ENCODE results near the gene GRIK5.

DNA sequence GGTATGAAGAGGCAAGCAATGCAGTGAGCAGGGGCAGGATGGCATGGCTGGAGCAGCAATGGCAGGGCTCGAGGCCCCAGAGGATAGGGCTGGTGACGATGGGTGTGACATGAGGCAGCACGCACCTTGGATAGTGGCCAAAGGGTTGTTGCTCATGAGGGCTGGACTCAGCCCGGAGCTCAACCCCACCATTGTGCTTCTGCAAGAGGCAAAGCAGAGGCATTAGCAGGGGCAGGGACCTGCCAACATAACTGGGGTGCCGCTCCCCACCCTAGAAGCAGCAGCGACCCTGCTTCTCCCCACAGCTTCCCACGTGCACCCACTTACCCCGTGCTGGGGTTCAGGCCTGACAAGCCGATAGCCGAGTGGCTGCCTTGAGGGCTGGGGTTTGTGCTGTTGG lies 21.7 kb upstream of the GRIK5 start:
- no peak for TF ChIP-seq BRCA1 (IDR thresholded peaks at IDR 0.05; ENCODE audit: low read depth, low read length)
- TF ChIP-seq NRF1 (IDR thresholded peaks at IDR 0.05; ENCODE audit: low read depth, low read length) = no peak
- no peak for TF ChIP-seq EP300 (IDR thresholded peaks at IDR 0.05; ENCODE audit: borderline replicate concordance in 1 of 2, low read depth in 2 of 2, low read length in 2 of 2)
- TF ChIP-seq, protein P1, sequence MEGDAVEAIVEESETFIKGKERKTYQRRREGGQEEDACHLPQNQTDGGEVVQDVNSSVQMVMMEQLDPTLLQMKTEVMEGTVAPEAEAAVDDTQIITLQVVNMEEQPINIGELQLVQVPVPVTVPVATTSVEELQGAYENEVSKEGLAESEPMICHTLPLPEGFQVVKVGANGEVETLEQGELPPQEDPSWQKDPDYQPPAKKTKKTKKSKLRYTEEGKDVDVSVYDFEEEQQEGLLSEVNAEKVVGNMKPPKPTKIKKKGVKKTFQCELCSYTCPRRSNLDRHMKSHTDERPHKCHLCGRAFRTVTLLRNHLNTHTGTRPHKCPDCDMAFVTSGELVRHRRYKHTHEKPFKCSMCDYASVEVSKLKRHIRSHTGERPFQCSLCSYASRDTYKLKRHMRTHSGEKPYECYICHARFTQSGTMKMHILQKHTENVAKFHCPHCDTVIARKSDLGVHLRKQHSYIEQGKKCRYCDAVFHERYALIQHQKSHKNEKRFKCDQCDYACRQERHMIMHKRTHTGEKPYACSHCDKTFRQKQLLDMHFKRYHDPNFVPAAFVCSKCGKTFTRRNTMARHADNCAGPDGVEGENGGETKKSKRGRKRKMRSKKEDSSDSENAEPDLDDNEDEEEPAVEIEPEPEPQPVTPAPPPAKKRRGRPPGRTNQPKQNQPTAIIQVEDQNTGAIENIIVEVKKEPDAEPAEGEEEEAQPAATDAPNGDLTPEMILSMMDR (IDR thresholded peaks at IDR 0.05; ENCODE audit: control extremely low read depth in 1 of 3, insufficient read depth in 1 of 3, low read depth in 1 of 3, low read length in 3 of 3) = no peak
